ENCODE data around the gene CAPZB. TPM values are rescaled to one million over a fixed set of nuclear protein-coding genes. Genes with fewer than 3 reads are reported as not detected.
"Not testable (repeated sequence)": the region's sequence is repeated elsewhere in the genome, so short reads cannot be mapped to it uniquely, and the experiment has no call there.

CAPZB gene
- total RNA-seq, 1 donor from 2014 or later: 198 TPM

DNA sequence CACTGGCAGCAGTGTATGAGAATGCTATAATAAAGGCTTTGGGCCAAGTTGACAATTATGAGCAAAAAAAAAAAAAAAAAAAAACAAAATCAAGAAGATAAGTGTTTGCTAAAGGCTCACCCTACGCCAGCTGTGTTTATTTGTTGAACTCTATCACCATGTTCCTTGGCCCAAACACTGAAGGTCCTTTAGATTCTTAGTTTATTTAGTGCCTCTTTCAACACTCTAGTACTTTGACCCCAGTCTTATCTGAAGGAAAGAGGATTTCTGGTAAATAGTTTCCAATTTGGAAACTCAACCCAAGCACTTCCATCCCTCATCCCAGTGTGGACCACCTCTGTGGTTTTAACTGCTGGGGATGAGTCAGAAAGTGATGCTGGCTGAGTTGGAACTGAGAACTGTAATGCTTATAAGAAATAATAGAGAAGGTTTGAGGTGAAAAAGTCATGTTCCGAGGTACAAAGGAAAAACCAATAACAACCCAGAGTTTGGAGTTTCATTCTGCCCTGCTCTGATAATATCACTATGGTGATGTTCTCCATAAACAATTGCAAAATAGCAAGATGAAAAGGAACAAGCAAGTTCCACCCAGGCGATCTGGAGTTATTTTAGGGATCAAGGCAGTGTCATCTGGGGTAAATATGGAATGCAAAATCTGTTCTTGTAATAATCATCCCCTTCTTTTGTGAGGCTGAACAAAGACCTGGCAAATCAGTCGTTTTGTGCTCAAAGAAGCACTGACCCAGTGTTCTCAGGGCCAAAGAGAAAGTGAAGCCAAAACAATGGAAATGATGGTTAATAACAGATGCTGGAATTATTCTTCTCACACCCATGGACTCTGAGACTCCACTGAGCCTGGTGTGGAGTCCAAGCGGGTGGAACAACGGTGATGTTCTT, 19.7 kb upstream of the CAPZB start:
- no peak for DNase-seq (ENCODE audit: low spot score)
- intact Hi-C loops (cut with DNase I): no loop called here
- peak; percentile 90 for ATAC-seq

DNA sequence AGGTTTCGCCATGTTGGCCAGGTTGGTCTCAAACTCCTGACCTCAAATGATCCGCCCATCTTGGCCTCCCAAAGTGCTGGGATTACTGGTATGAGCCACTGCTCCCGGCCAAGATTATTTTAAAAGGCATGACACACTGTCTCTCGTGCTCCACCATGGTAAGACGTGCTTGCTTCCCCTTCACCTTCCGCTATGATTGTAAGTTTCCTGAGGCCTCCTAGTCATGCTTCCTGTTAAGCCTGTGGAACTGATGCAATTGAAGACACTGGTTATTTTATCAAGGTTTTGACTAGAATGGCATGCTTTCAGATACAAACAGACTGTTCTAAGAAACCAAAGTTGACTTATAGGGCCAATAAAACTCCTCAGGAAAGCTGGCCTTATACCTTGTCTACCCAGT, 16.9 kb upstream of the CAPZB start:
- intact Hi-C loops (cut with DNase I); ATAC-seq; DNase-seq (ENCODE audit: low spot score): not testable (repeated sequence)

DNA sequence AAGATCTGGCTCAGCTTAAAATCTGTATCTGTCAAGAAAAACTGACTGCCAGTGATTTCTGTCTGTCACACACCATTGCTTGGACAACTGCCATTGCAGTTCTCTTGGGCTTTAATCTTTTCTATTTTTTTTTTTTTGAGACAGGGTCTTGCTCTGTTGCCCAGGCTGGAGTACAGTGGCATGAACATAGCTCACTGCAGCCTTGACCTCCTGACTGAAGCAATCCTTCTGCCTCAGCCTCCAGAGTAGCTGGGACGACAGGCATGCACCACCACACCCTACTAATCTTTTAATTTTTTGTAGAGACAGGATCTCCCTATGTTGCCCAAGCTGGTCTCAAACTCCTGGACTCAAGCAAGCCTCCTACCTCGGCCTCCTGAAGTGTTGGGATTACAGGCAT, 14.5 kb upstream of the CAPZB start:
- intact Hi-C loops (cut with DNase I): loop anchor here (10.0 kb wide), 1 partner anchor 155 kb away; no protein-coding TSS in a partner anchor
- ATAC-seq: not testable (repeated sequence)

DNA sequence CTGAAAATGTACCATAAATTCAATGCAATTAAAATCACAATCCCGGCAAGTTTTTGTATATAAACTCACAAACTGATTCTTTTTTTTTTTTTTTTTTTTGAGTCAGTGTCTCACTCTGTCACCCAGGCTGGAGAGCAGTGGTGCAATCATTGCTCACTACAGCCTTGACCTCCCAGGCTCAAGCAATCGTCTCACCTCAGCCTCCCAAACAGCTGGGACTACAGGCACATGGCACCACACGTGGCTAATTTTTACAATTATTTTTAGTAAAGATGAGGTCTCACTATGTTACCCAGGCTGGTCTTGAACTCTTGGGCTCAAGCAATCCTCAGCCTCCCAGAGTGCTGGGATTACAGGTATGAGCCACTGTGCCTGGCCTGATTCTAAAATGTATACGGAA, 12.1 kb upstream of the CAPZB start:
- not testable (repeated sequence) for DNase-seq (ENCODE audit: low spot score); ATAC-seq
- intact Hi-C loops (cut with DNase I): loop anchor here (10.0 kb wide), 1 partner anchor 157 kb away; no protein-coding TSS in a partner anchor

More for the DNA sequence above, 14.5 kb upstream of the CAPZB start:
- not testable (repeated sequence) for DNase-seq (ENCODE audit: low spot score)

DNA sequence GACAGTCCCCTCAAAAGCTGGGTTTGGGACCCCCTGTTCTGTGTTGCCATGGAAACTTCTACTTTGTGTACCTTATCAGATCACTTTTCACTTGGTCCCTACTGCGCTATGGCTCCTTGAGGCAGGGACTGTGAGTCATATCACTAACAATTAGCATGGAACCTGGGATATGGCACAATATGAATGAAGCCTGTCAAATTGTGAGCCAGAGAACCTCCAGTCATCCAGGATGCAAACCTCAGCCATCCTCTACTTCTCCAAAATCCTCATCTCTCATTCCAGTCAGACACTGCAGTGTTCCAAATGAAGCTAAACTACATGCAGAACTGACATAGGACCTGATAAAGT, 11.2 kb upstream of the CAPZB start:
- ATAC-seq: no peak
- intact Hi-C loops (cut with DNase I): loop anchor here (10.0 kb wide), 1 partner anchor 158 kb away; no protein-coding TSS in a partner anchor
- no peak for DNase-seq (ENCODE audit: low spot score)

DNA sequence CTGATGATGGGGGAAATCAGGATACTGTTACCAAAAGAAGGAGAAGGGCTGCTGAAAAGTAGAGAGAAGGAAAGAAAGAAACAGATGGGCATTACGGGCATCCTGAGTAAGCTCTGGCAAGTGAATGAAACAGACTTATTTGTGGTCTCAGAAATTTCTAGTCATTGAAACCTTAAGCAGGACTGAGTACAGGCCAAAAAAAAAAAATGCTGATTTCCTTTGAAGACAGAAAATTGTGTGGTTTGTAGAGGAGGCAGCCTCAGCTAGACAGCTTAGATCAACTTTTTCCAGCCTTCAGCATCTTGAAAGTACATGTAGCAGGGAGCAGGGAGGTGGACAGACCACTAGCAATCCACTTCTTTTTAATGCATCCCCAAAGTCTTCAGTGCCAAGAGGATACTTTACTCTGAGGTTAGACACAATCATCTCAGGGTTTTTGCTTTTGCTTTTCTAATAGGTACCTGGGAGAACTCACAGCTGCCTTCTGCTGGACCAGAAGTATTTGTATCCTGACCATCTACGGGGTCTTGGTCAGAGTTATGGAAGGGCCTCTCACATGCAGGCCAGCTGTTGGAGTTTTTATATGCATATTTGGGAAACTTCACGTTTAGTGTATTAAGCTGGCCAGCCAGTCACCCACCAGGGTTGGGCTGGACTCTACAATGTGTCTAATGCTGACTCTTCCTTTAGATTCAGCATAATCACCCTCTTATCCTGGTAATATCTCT, 10.6 kb upstream of the CAPZB start:
- intact Hi-C loops (cut with DNase I): loop anchor here (10.0 kb wide), 1 partner anchor 159 kb away; no protein-coding TSS in a partner anchor
- ATAC-seq: no peak
- no peak for DNase-seq (ENCODE audit: low spot score)

DNA sequence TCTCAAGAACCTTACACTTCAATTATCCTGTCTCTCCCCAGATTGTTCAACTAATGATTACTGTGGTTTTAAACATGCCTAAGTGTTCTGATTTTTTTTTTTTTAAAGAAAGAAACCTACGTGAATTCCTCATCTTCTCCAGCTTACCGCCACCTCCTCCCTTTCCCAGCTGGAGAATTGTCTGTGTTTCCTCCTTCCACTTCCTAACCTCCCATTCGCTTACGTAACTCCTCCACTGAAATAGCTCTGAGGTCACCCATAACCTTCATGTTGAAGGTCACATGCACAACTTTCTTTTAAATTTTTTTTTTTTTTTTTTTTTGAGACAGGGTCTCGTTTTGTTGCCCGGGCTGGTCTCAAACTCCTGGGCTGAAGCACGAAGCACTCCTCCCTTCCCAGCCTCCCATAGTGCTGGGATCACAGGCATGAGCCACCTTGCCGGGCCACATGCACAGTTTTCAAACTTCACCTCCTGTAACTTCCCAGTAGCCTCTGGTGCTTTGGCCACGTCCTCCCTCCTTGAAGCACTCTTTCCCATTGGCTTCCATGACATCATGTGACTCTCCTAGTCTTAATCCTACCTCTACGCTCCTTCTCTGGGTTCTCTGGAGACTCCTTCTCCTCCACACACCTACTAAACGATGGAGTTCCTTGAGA, 9.8 kb upstream of the CAPZB start:
- DNase-seq (ENCODE audit: low spot score) (no peak), ATAC-seq (peak; percentile 94)
- intact Hi-C loops (cut with DNase I): loop anchor here (10.0 kb wide), 1 partner anchor 160 kb away; no protein-coding TSS in a partner anchor

DNA sequence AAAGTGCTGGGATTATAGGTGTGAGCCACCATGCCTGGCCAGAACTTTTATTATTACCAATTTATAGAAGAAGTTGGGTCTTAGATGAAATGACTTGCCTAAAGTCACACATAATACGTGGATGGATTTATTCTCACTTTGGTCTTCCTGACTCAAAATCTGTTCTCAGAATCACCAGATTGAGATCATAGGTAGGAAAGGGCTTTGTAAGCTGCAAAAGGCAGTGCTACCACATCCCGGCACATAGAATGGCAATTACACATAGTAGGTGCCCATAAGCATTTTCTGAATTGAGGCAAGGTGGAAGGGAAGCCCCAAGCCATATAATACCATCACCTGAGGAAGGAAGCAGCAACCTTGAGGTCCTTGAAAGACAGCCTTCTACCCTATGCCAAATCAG, 8.2 kb upstream of the CAPZB start:
- intact Hi-C loops (cut with DNase I): loop anchor here (10.0 kb wide), 1 partner anchor 161 kb away; no protein-coding TSS in a partner anchor
- DNase-seq (ENCODE audit: low spot score) (no peak), ATAC-seq (no peak)

DNA sequence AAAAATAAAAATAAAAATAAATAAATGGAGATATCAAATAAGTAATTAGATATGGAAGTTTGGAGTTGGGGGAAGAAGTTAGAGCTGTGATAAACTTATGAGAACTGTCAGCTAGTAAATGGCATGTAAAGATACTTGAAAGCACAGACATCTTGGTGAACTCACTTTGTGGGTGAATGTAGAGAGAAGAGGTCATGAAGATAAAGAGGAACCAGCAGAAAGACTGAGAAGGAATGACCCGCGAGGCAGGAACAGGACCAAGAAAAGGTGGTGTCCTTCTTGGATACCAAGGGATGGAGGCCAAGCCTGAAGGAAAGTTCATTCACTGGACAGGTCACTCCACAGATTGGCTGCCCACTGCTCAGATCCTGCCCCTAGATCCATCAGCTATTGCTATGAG, 4.7 kb upstream of the CAPZB start:
- no peak for ATAC-seq
- intact Hi-C loops (cut with DNase I): loop anchor here (10.0 kb wide), 1 partner anchor 165 kb away; no protein-coding TSS in a partner anchor
- DNase-seq (ENCODE audit: low spot score): no peak

DNA sequence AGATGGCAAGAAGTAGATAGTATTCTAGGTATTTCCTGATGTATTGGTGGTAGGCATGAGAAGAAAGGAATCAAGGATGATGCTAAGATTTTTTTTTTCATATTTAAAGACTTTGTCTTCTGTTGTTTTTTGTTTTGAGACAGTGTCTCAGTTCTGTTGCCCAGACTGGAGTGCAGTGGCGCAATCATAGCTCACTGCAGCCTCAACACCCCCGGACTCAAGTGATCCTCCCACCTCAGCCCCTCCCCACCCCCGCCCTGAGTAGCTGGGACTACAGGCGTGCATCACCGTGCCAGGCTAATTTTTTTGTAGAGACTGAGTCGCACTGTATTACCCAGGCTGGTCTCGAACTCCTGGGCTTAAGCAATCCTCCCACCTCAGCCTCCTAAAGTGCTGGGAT, 2.8 kb upstream of the CAPZB start:
- no peak for ATAC-seq
- intact Hi-C loops (cut with DNase I): no loop called here
- no peak for DNase-seq (ENCODE audit: low spot score)

DNA sequence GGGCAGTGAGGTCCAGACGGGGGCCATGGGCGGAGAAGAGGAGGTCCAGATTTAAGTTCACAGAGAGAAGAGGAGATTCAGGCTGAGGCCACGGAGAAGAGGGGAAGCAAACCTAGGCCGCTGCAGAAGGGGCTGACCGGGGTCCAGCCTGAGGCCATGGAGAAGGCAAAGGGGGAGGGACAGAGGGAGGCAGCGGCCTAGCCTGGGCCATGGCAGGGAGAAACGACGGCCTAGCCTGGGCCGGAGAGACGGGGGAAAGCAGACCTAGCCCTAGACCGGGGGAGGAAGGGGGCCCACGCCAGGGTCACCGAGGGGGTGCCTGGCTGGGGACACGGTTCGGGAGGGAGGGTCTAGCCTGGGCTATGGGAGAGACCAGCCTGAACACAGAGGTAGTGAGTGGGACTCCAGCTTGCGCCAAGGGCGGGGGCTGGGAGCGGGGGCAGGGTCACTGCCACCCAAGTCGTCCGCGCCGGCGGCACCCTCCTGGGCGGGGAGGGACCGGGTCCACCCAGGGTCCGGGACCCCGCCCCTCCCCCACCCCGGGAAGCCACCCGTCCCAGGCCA, 459 bp downstream of the CAPZB start:
- intact Hi-C loops (cut with DNase I): no loop called here
- ATAC-seq (peak; percentile 25), DNase-seq (ENCODE audit: low spot score) (no peak)

DNA sequence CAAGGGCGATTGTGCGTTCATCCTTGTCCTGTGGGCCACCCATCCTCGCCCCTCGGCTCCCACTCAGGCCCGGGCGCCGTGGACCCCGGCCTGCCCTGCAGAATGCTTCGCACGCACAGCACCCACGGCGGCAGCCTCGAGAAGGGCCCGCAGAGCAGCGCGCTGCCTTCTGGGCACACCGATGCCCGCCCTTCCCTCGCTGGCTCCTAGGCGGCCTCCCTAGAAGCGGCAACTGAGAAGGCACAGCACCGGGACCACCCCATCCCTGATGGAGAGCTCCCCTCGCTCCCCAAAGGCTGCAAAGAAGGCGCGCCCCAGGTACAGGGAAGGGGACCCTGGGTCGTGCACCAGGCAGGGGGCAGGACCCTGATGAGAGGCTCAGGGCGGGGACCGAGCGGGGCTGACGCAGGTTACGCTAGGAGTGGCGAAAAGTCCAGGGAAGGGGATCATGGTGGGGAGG, 971 bp downstream of the CAPZB start:
- DNase-seq (ENCODE audit: low spot score) (no peak), ATAC-seq (no peak)
- intact Hi-C loops (cut with DNase I): no loop called here

DNA sequence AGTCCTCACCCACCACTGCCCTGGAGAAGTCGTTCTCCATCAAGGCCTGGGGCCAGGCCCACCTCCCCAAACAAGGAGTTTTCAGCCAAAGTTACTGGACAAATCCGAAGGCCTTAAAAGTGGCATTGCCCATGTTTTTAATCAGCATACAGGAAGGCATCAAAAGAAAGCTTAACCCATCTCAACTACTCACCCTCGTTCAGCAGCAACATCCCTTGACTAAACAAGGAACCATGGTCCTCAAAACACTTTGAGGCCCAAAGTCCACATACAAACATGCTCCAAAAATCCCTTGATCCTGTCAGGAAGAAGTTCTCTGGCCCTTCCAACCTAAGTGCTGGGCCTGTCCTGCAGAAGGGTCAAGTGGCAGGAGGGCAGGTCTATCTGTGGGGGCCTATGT, 1.6 kb downstream of the CAPZB start:
- intact Hi-C loops (cut with DNase I): no loop called here
- no peak for ATAC-seq
- no peak for DNase-seq (ENCODE audit: low spot score)

DNA sequence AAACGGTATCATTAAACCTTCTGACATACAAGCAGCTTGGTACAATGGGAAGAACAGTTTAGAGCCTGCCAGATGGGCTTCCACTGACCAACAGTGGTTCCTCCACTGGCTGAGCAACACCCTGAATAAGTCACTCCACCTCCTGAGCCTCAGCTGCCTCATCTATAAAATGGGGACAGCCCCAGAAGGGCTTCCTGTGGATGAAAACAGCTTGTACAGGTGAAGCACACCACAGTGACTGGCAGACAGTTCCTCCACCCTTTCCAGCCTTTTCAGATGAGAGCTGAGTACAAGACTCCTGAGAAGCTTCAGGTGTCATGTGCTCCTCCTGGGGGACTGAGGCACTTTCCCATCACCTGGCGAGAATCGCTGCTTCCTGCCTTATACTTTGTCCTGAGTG, 2.1 kb downstream of the CAPZB start:
- intact Hi-C loops (cut with DNase I): no loop called here
- DNase-seq (ENCODE audit: low spot score): no peak
- ATAC-seq: no peak

DNA sequence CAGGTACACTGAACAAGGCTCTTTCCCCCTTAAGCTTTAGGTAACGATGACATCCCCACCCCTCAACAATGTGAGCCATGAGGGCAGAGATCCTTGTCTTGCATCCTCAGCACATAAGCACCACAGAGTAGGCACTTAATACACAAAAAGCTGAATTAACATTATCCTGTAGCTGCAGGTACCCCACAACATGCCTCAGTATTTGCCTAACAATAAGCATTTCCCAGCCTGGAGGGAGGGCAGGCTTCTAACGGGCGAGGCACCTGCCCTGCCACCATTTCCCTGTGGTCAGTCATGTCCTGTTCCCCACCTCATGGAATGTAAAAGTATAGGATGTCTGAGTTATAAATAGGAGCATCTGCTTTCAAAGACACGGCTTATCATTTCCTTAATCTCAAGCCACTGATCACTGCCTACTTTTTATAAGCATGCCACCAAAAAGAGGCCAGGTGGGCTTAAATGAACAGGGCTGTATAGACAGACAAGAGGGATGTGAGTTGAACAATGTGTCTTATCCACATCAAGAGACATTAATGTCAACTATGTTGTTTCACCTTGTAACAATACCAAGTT, 3.4 kb downstream of the CAPZB start:
- no peak for ATAC-seq
- intact Hi-C loops (cut with DNase I): no loop called here

DNA sequence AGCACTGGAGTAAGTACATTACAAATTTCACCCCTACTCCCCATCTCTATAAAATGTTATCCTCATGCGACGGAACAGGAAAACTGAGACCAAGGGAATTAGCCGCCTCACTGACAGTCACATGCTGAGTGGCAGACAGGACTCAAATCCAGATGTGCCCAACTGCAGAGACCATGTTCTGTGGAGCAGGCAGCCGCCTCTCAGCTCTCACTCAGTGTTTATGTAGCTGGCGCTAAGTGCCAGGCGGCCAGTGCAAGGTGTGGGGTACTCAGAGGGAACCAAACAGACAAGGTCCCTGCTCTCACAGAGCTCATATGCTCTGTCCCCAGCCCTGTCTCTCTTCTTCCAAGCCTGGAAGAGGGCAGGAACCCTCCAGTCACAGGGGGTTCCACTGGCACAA, 5.1 kb downstream of the CAPZB start:
- ATAC-seq: no peak
- intact Hi-C loops (cut with DNase I): no loop called here
- DNase-seq (ENCODE audit: low spot score): no peak

More for the DNA sequence above, 3.4 kb downstream of the CAPZB start:
- DNase-seq (ENCODE audit: low spot score): no peak

DNA sequence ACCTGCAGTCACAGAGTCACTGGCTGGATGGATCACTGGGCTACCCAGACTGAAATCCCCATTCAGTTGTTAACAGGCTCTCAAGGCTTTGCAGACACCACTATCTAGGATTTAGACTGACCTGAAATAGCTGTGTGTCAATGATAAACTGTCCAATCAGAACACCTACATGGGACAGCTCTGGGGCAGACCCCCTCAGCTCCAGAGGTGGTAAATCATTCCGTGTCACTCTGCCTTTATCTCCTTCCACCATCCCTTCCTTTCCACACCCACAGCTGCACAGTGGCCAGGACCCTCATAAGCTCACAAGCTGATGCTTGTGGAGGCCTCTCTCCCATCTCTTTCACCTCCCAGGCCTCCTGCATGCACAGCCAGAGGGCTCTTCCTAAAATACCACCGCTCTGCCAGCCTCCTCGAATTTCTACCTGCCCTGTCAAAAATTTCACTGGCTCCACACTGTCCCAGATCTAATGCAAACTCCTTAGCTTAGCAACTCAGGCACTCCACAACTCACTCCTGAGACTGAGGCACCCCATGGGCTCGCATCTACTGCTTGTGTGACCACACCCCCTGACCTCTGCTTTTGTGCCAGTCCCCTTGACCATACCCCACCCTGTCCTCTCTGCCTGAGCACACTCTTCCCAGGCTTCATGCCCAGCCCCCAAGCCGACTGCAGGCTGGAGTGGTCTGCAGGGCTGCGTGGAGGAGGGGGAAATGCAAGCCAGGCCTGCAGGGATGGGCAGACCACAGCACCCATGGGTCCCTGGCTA, 5.8 kb downstream of the CAPZB start:
- DNase-seq (ENCODE audit: low spot score): no peak
- intact Hi-C loops (cut with DNase I): no loop called here
- ATAC-seq: no peak

DNA sequence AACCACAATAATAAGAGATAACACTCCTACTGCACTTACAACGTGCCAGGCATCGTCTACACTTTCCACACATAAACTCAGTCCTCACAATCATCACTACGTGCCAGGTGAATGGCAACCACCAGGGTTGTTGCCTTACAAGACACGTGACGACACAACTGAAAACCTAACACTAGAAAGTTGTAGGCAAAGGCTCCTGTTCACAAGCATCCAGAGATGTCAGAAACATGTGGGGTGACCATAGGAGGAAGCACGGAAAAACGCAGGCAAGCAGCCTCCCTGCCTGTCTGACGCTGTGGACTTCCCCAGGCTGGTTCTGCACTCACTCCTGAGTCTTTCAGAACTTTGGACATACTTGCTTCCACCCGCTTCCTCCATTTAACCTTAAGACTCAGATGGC, 7.0 kb downstream of the CAPZB start:
- intact Hi-C loops (cut with DNase I): no loop called here
- DNase-seq (ENCODE audit: low spot score) (no peak), ATAC-seq (no peak)

All from sciatic nerve (tissue), 2 donors.